Tibial nerve (tissue), 4 donors: ENCODE results near the gene MOB1A. TPM values are rescaled to one million over a fixed set of nuclear protein-coding genes. Genes with fewer than 3 reads are reported as not detected.

Experiments used
- DNase-seq, 2 donors: peaks; one replicate each; pipeline ENCODE4 v3.0.0-alpha.2; 2019; ENCODE audit warnings: low spot score in 2 of 2
- H3K27ac ChIP-seq, 4 donors: fragments of 200-600 bp; sonication (generic) in 3 of 4; one replicate each; pipeline ENCODE4 v1.5.1; 2017 to 2019; ENCODE audit warnings: mild to moderate bottlenecking in 1 of 4
- H3K27me3 ChIP-seq, 2 donors: fragments of 200-600 bp; sonication (generic) in 1 of 2; one replicate each; pipeline versions ENCODE4 v1.5.1 to v1.6.0; 2017 to 2019
- H3K36me3 ChIP-seq, 3 donors: fragments of 200-600 bp; sonication (generic); one replicate each; pipeline ENCODE4 v1.5.1; 2018 to 2019
- H3K4me1 ChIP-seq, 4 donors: fragments of 200-600 bp; sonication (generic) in 3 of 4; one replicate each; pipeline ENCODE4 v1.5.1; 2017 to 2019
- H3K4me3 ChIP-seq, 4 donors: fragments of 200-600 bp; sonication (generic) in 3 of 4; one replicate each; pipeline ENCODE4 v1.5.1; 2017 to 2019; ENCODE audit warnings: mild to moderate bottlenecking in 1 of 4, moderate library complexity in 1 of 4
- H3K9me3 ChIP-seq, 4 donors: fragments of 200-600 bp; sonication (generic) in 3 of 4; one replicate each; pipeline ENCODE4 v1.5.1; 2017 to 2019
- CTCF ChIP-seq, 5 experiments: fragments of 200-600 bp in 3 of 5; fragments of 450-650 bp in 2 of 5; sonication (generic) in 3 of 5; IDR thresholded peaks; one replicate each; pipeline ENCODE4 v1.5.1; 2016 to 2019; ENCODE audit warnings: antibody characterized with exemption in 5 of 5, mild to moderate bottlenecking in 3 of 5, moderate library complexity in 2 of 5
- EP300 ChIP-seq, 2 donors: sonication (generic); formaldehyde crosslinking; IDR thresholded peaks; one replicate each; pipeline ENCODE4 v1.6.1; 2017; ENCODE audit warnings: antibody characterized with exemption in 2 of 2, mild to moderate bottlenecking in 1 of 2
- POLR2A ChIP-seq, 2 donors: fragments of 450-650 bp; IDR thresholded peaks; one replicate each; pipeline ENCODE4 v1.6.1; 2017; ENCODE audit warnings: antibody characterized with exemption in 2 of 2, mild to moderate bottlenecking in 2 of 2, moderate library complexity in 2 of 2
- WGBS, 2 donors: methylation state at CpG; one replicate each; pipeline ENCODE4 v1.1.5; 2018; 5-methylcytosine and 5-hydroxymethylcytosine counted together
- total RNA-seq, 4 donors: library from RNA; depleted of rRNA; stranded (reverse); fragments of >200 nt; gene quantifications; one replicate each; pipeline ENCODE4 v1.1.0, GENCODE V29; 2016

The MOB1A gene
- total RNA-seq: 10 to 100 TPM; 55.3 to 69.9 (median 60.2) TPM

- Histone ChIP-seq H3K4me1 (peaks cover 0 to 38% (median 19%) of the 10 kb centered on the region in 4 donors), H3K4me3 (peak within 1 kb of the TSS; percentile 78 to 99 (median 96)), H3K36me3 (no peaks in the 10 kb centered on the region), H3K27ac (peak within 1 kb of the TSS; percentile 68 to 99 (median 90)), H3K27me3 (no peaks in the 10 kb centered on the region), H3K9me3 (no peaks in the 10 kb centered on the region)
- TF ChIP-seq POLR2A (IDR thresholded peaks at IDR 0.05) (peak; percentile 80 to 89), EP300 (IDR thresholded peaks at IDR 0.05) (peak; percentile 25 to 95), CTCF (IDR thresholded peaks at IDR 0.05) (peak in 1 of 5 experiments; percentile 17)
- DNase-seq: peak; percentile 95 to 96
- WGBS, 2 donors: 0 to 1% methylated on average over 70 to 73 of the region's 84 CpGs
Measured at GRCh38 chr2:74178211-74179062, at the start of gene MOB1A. Gene MOB1A (minus strand): TSS chr2:74178879. CDS start chr2:74178674, 205 bp downstream.

DNA sequence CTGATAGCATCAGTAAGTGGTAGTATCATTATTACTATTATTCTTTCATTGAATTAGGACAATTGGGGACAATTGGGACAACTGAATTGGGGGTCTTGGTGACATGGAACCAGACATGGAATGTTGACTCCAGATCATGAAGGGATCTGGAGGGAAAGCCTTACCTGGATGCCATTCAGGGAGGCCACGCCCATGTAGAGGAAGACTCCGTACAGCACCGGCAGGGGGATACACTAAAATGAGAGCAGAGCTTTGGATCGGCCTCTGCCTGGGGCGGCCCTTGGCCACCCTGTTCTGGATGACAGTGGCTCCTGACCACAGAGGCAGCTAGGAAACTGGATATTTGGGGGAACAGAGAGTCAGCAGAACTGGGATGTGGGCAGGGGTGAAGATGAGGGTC lies 49.0 kb upstream of the MOB1A start:
- Histone ChIP-seq H3K27ac (no peak overlapping the region), H3K36me3 (peaks cover 0 to 69% (median 0%) of the 10 kb centered on the region in 3 donors), H3K4me3 (no peak overlapping the region), H3K27me3 (no peaks in the 10 kb centered on the region), H3K4me1 (no peaks in the 10 kb centered on the region), H3K9me3 (no peaks in the 10 kb centered on the region)
- DNase-seq: no peak
- no peak for TF ChIP-seq POLR2A (IDR thresholded peaks at IDR 0.05)
- TF ChIP-seq EP300 (IDR thresholded peaks at IDR 0.05): no peak
- no peak for TF ChIP-seq CTCF (IDR thresholded peaks at IDR 0.05)
- 83 to 84% methylated on average over 5 of the region's 5 CpGs for WGBS, 2 donors

DNA sequence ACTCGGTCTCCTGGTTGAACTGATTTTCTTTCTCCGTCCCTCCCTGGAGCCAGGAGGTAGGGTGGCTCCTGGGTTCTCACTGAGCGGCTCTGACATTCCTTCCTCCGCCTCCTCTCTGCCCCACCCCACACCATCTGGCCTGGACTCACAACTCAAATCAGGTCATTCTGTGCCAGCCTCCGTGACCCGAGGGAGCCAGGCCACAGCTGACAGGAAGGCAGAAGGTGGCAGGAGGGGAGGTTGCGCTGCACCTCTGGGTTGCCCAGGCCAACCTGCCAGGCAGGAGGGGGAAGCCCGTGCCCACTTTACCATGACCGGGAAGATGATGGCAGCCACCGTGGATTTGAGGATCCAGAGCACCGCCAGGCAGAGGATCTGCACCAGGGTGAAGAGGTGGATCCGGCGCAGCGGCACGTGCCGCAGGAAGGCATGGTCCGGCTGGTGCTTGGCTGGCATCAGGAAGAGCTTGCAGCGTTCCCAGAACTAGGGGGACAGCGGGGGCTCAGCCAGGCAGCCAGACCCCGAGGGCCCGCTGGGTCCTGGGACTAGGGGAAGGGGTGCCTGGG lies 48.1 kb upstream of the MOB1A start:
- H3K4me3 ChIP-seq: no peak overlapping the region
- peaks cover 0 to 69% (median 0%) of the 10 kb centered on the region in 3 donors for H3K36me3 ChIP-seq
- WGBS, 2 donors: 76 to 78% methylated on average over 21 of the region's 21 CpGs
- no peaks in the 10 kb centered on the region for H3K4me1 ChIP-seq
- no peak overlapping the region for H3K27ac ChIP-seq
- H3K9me3 ChIP-seq: no peaks in the 10 kb centered on the region
- DNase-seq: no peak
- no peaks in the 10 kb centered on the region for H3K27me3 ChIP-seq
- TF ChIP-seq CTCF (IDR thresholded peaks at IDR 0.05): no peak
- TF ChIP-seq POLR2A (IDR thresholded peaks at IDR 0.05): no peak
- no peak for TF ChIP-seq EP300 (IDR thresholded peaks at IDR 0.05)

DNA sequence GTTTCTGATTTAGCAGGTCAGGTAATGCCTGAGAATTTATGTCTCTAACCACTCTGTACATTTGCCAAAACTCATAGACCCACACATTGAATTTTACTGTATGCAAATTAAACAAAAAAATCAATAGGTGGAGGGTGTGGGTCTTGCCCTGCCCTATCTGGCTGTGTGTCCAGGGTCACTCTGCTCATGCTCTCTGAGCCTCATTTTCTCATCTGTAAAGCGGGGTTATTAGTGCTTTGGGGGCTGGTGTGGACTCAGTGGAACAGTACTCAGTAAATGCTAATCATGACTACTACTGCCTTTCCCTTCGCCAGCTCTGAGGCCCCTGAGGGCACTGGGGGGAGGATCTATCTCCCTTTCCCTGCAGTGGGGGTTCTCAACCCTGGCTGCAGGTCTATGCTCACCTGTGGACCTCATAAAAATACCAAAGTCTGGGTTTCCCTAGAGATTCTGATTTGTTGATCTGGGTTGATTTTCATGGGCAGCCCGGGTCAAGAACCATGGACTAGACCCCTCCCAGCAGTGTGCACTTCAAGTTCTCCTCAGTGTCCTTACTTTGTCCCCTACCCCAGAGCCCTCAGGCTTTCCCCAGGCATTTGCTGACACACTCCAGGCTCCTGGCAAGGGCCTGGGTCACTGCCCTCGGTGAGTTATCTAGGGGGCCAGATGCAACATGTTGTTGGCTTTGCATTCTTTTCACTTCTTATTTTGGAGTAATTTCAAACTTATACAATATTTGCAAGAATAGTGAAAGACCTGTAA lies 47.2 kb upstream of the MOB1A start:
- Histone ChIP-seq H3K27me3 (no peaks in the 10 kb centered on the region), H3K4me3 (no peak overlapping the region), H3K36me3 (peaks cover 0 to 69% (median 0%) of the 10 kb centered on the region in 3 donors), H3K27ac (no peak overlapping the region), H3K9me3 (no peaks in the 10 kb centered on the region), H3K4me1 (no peaks in the 10 kb centered on the region)
- 74 to 77% methylated on average over 4 of the region's 4 CpGs for WGBS, 2 donors
- TF ChIP-seq POLR2A (IDR thresholded peaks at IDR 0.05) (no peak), EP300 (IDR thresholded peaks at IDR 0.05) (no peak), CTCF (IDR thresholded peaks at IDR 0.05) (no peak)
- no peak for DNase-seq
